GM23248 (cell line): ENCODE measurements around the gene SGSM2.

Experiments used
- EZH2 ChIP-seq: fragments of 200-600 bp; sonication (generic); IDR thresholded peaks from 2 replicates; pipeline ENCODE4 v1.6.1; 2018; ENCODE audit warnings: antibody characterized with exemption, mild to moderate bottlenecking; ENCODE audit not compliant: insufficient read depth, poor library complexity, severe bottlenecking
- EZH2phosphoT487 ChIP-seq: fragments of 200-600 bp; sonication (generic); IDR thresholded peaks from 2 replicates; pipeline ENCODE4 v1.6.1; 2018; ENCODE audit warnings: antibody characterized with exemption, moderate library complexity, mild to moderate bottlenecking, low read depth; ENCODE audit not compliant: insufficient read depth

GRCh38 chr17:2415081-2415480 lies 77.8 kb downstream of the SGSM2 start:
- TF ChIP-seq EZH2 (no peak), EZH2phosphoT487 (no peak)
